ENCODE data around the gene PDE4A.

Gene PDE4A

DNA sequence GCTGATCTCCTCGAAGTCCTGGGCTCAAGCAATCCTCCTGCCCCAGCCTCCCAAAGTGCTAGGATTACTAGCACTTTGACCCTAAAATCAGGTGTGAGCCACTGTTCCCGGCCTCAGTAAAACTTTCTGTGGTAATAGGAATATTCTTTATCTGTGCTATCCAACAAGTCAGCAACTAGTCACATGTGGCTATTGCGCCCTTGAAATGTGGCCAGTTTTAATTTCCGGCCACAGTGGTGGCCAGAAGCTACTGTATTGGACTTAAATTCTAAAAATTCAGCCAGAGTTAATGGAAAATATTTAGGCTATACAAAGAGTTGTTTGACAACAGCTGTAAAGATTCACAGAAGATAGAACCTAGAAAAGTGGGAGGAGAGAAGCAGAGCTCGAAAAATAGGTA lies 52.9 kb downstream of the PDE4A start:
- peaks cover 7% of the 10 kb centered on the region for H3K4me1 ChIP-seq (ENCODE audit: control insufficient read depth, insufficient read depth, low read length)

DNA sequence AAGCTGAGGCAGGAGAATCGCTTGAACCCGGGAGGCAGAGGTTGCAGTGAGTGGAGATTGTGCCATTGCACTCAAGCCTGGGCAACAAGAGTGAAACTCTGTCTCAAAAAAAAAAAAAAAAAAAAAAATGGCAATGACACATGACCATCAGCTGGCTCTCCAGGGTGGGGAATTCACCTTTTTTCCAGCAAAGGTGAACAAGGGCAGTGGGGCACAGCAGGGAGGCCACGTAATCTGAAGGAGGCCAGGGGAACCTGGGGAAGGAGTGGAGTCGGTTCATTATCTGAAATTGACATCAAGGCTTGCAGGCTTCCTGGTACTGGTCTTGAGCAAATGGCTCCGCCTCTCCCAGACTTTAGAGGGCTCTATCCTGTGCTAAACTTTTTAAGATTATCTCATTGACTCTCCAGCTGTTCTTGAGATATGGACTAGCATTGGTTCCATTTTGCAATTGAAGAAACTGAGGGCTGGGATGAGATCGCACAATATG lies 54.7 kb downstream of the PDE4A start:
- H3K27me3 ChIP-seq (replicated peaks; ENCODE audit: control insufficient read depth, insufficient read depth, low read length) = no peaks in the 10 kb centered on the region
- DNase-seq (ENCODE audit: low read depth) = no peak
- H3K4me1 ChIP-seq (ENCODE audit: control insufficient read depth, insufficient read depth, low read length) = peaks cover 18% of the 10 kb centered on the region
- H3K4me3 ChIP-seq (ENCODE audit: low read length) = no peak overlapping the region
- no peak overlapping the region for H3K9ac ChIP-seq (ENCODE audit: low read length)
- H3K36me3 ChIP-seq (ENCODE audit: control insufficient read depth, insufficient read depth, low read length, severe bottlenecking) = no peaks in the 10 kb centered on the region
- no peaks in the 10 kb centered on the region for H3K9me3 ChIP-seq (ENCODE audit: control insufficient read depth, low read length)

More for the DNA sequence above, 52.9 kb downstream of the PDE4A start:
- no peak overlapping the region for H3K9ac ChIP-seq (ENCODE audit: low read length)
- H3K4me3 ChIP-seq (ENCODE audit: low read length) = no peak overlapping the region
- DNase-seq (ENCODE audit: low read depth) = no peak
- no peaks in the 10 kb centered on the region for H3K36me3 ChIP-seq (ENCODE audit: control insufficient read depth, insufficient read depth, low read length, severe bottlenecking)
- no peaks in the 10 kb centered on the region for H3K9me3 ChIP-seq (ENCODE audit: control insufficient read depth, low read length)
- no peaks in the 10 kb centered on the region for H3K27me3 ChIP-seq (replicated peaks; ENCODE audit: control insufficient read depth, insufficient read depth, low read length)

- peaks cover 13% of the 10 kb centered on the region for H3K4me1 ChIP-seq (ENCODE audit: control insufficient read depth, insufficient read depth, low read length)
- peak; percentile 61 for DNase-seq (ENCODE audit: low read depth)
- no peaks in the 10 kb centered on the region for H3K36me3 ChIP-seq (ENCODE audit: control insufficient read depth, insufficient read depth, low read length, severe bottlenecking)
- H3K27me3 ChIP-seq (replicated peaks; ENCODE audit: control insufficient read depth, insufficient read depth, low read length) = no peaks in the 10 kb centered on the region
- H3K4me3 ChIP-seq (ENCODE audit: low read length) = peak overlapping the region; percentile 58
- H3K9me3 ChIP-seq (ENCODE audit: control insufficient read depth, low read length) = no peaks in the 10 kb centered on the region
- no peak overlapping the region for H3K9ac ChIP-seq (ENCODE audit: low read length)
Observed at GRCh38 chr19:10478476-10478875, 58.1 kb downstream of the PDE4A start.

DNA sequence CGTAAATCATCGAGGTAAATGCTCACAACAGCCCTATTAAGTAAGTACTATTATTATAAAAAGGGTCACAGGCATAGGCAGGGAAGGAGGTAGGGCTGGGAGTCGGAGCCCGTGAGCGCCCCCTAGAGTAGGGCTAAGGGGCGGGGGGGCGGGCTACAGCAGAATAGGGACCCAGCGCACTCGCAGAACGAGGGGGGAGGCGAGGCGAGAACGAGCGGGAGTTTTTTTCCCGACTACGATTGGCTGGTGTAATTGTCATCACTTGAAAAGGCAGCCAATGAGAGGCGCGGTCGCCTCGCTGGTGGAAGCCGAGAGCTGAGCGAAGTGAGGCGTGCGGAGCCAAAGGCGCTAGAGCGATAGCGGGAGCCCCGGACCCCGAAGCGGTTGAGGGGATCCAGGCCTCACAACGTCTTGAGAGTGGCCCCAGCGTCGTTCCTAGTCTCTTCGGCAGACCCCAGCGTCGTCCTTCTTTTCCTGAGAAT lies 58.6 kb downstream of the PDE4A start:
- Histone ChIP-seq H3K4me3 (ENCODE audit: low read length) (peak overlapping the region; percentile 82), H3K9ac (ENCODE audit: low read length) (peak overlapping the region; percentile 71), H3K27me3 (replicated peaks; ENCODE audit: control insufficient read depth, insufficient read depth, low read length) (no peaks in the 10 kb centered on the region), H3K4me1 (ENCODE audit: control insufficient read depth, insufficient read depth, low read length) (peaks cover 11% of the 10 kb centered on the region), H3K9me3 (ENCODE audit: control insufficient read depth, low read length) (no peaks in the 10 kb centered on the region), H3K36me3 (ENCODE audit: control insufficient read depth, insufficient read depth, low read length, severe bottlenecking) (no peaks in the 10 kb centered on the region)
- peak; percentile 87 for DNase-seq (ENCODE audit: low read depth)

GRCh38 chr19:10486551-10486950 lies 66.2 kb downstream of the PDE4A start:
- Histone ChIP-seq H3K4me3 (ENCODE audit: low read length) (no peak overlapping the region), H3K36me3 (ENCODE audit: control insufficient read depth, insufficient read depth, low read length, severe bottlenecking) (peaks cover 55% of the 10 kb centered on the region), H3K27me3 (replicated peaks; ENCODE audit: control insufficient read depth, insufficient read depth, low read length) (no peaks in the 10 kb centered on the region), H3K9ac (ENCODE audit: low read length) (no peak overlapping the region), H3K9me3 (ENCODE audit: control insufficient read depth, low read length) (no peaks in the 10 kb centered on the region), H3K4me1 (ENCODE audit: control insufficient read depth, insufficient read depth, low read length) (no peaks in the 10 kb centered on the region)
- no peak for DNase-seq (ENCODE audit: low read depth)

DNA sequence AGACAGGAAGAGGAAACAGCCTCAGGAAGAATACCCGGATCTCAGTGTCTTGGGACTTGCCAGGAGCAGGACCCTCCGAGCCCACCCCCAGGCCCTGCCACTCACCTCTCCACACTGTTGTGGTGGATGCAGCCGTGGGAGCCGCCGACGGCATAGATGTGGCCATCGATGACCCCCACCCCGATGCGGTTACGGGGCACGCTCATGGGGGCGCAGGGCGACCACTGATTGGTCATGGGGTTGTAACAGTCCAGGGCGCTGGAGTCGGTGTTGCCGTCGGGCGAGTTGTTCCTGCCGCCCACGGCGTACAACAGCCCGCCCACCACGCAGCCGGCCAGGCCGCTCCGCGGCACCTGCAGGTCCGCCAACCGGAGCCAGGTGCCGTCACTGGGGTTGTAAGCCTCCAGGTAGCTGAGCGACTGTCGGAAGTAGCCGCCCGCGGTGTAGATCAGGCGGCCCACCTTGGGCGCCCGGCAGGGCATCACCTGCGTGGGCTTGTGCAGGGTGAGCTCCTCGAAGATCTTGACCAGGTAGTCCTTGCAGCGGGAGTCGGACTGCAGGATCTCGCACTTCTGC lies 71.2 kb downstream of the PDE4A start:
- Histone ChIP-seq H3K27me3 (replicated peaks; ENCODE audit: control insufficient read depth, insufficient read depth, low read length) (no peaks in the 10 kb centered on the region), H3K4me1 (ENCODE audit: control insufficient read depth, insufficient read depth, low read length) (peaks cover 8% of the 10 kb centered on the region), H3K36me3 (ENCODE audit: control insufficient read depth, insufficient read depth, low read length, severe bottlenecking) (peaks cover 62% of the 10 kb centered on the region), H3K4me3 (ENCODE audit: low read length) (no peak overlapping the region), H3K9ac (ENCODE audit: low read length) (no peak overlapping the region), H3K9me3 (ENCODE audit: control insufficient read depth, low read length) (no peaks in the 10 kb centered on the region)
- DNase-seq (ENCODE audit: low read depth) = no peak

- Histone ChIP-seq H3K27me3 (replicated peaks; ENCODE audit: control insufficient read depth, insufficient read depth, low read length) (no peaks in the 10 kb centered on the region), H3K9me3 (ENCODE audit: control insufficient read depth, low read length) (no peaks in the 10 kb centered on the region), H3K4me3 (ENCODE audit: low read length) (no peak overlapping the region), H3K9ac (ENCODE audit: low read length) (peak overlapping the region; percentile 23), H3K4me1 (ENCODE audit: control insufficient read depth, insufficient read depth, low read length) (peaks cover 21% of the 10 kb centered on the region), H3K36me3 (ENCODE audit: control insufficient read depth, insufficient read depth, low read length, severe bottlenecking) (peaks cover 42% of the 10 kb centered on the region)
- DNase-seq (ENCODE audit: low read depth) = no peak
Observed at GRCh38 chr19:10497371-10497770, 77.0 kb downstream of the PDE4A start.

DNA sequence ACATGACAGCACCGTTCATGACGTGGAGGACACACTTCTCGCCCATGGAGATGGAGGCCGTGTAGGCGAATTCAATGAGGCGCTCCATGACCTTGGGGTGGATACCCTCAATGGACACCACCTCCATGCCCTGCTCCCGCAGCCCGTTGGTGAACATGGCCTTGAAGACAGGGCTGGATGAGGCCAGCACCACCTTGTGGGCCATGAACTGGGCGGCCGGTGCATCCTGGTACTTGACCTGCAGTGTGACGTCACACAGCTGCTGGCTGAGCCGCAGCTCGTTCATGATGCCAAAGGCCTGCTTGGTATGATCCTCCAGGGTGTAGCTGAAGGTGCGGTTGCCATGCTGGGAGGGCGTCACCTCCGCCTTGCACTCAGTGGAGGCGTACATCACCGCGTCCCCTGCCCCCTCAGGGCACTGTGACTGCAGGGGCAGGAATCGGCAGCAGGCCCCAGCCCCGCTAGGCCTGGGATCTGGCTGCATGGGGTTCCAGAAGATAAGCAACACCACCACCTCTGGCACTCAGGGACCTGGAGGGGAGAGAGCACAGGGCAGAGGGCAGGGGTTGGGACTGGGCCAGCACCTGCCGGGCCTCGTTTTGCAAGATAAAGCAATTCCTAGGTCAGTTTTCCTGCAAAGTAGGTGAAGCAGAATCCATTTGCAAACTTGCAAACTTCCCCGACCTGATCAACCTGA lies 79.4 kb downstream of the PDE4A start:
- no peak for DNase-seq (ENCODE audit: low read depth)
- Histone ChIP-seq H3K27me3 (replicated peaks; ENCODE audit: control insufficient read depth, insufficient read depth, low read length) (no peaks in the 10 kb centered on the region), H3K4me3 (ENCODE audit: low read length) (no peak overlapping the region), H3K9me3 (ENCODE audit: control insufficient read depth, low read length) (no peaks in the 10 kb centered on the region), H3K36me3 (ENCODE audit: control insufficient read depth, insufficient read depth, low read length, severe bottlenecking) (peaks cover 35% of the 10 kb centered on the region), H3K9ac (ENCODE audit: low read length) (peak overlapping the region; percentile 51), H3K4me1 (ENCODE audit: control insufficient read depth, insufficient read depth, low read length) (peaks cover 21% of the 10 kb centered on the region)

- H3K4me3 ChIP-seq (ENCODE audit: low read length) = no peak overlapping the region
- H3K36me3 ChIP-seq (ENCODE audit: control insufficient read depth, insufficient read depth, low read length, severe bottlenecking) = peaks cover 31% of the 10 kb centered on the region
- no peaks in the 10 kb centered on the region for H3K27me3 ChIP-seq (replicated peaks; ENCODE audit: control insufficient read depth, insufficient read depth, low read length)
- peaks cover 21% of the 10 kb centered on the region for H3K4me1 ChIP-seq (ENCODE audit: control insufficient read depth, insufficient read depth, low read length)
- H3K9ac ChIP-seq (ENCODE audit: low read length) = peak overlapping the region; percentile 51
- no peak for DNase-seq (ENCODE audit: low read depth)
- no peaks in the 10 kb centered on the region for H3K9me3 ChIP-seq (ENCODE audit: control insufficient read depth, low read length)
Observed at GRCh38 chr19:10500247-10500592, 79.9 kb downstream of the PDE4A start.

DNA sequence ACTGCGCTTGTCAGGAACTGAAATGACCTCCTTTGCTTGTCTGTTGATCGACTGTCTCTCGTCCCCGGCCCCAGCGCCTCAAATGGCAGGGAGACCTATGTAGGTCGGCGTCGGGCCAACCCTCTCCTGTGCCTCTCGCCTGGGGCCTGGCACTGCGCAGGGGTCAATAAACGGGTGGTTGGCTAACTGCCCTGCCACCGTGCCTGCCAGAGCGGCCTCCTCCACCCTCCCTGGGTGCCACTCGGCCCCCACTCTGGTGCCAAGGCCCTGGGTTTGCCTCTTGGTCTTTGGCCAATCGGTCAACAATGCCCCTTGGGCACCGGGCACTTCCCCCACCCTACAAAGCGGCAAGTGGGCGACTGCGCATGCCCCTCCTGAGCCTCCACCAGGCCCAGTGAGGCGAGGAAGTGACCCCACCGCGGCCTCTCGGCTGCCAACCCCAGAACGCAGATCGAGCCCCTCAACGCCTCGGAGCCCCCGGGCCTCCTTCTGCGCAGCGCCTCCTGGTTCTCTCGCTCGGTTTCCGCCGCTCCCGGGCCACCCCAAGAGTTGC lies 81.7 kb downstream of the PDE4A start:
- Histone ChIP-seq H3K36me3 (ENCODE audit: control insufficient read depth, insufficient read depth, low read length, severe bottlenecking) (peaks cover 17% of the 10 kb centered on the region), H3K4me3 (ENCODE audit: low read length) (peak overlapping the region; percentile 87), H3K27me3 (replicated peaks; ENCODE audit: control insufficient read depth, insufficient read depth, low read length) (no peaks in the 10 kb centered on the region), H3K4me1 (ENCODE audit: control insufficient read depth, insufficient read depth, low read length) (peaks cover 21% of the 10 kb centered on the region), H3K9me3 (ENCODE audit: control insufficient read depth, low read length) (no peaks in the 10 kb centered on the region), H3K9ac (ENCODE audit: low read length) (peak overlapping the region; percentile 100)
- DNase-seq (ENCODE audit: low read depth) = peak; percentile 82

- peak; percentile 93 for DNase-seq (ENCODE audit: low read depth)
- Histone ChIP-seq H3K27me3 (replicated peaks; ENCODE audit: control insufficient read depth, insufficient read depth, low read length) (no peaks in the 10 kb centered on the region), H3K4me3 (ENCODE audit: low read length) (peak overlapping the region; percentile 87)
Observed at GRCh38 chr19:10502524-10503001, 82.2 kb downstream of the PDE4A start.

More at GRCh38 chr19:10502524-10503001, 82.2 kb downstream of the PDE4A start:
- Histone ChIP-seq H3K9me3 (ENCODE audit: control insufficient read depth, low read length) (no peaks in the 10 kb centered on the region), H3K36me3 (ENCODE audit: control insufficient read depth, insufficient read depth, low read length, severe bottlenecking) (peaks cover 12% of the 10 kb centered on the region), H3K9ac (ENCODE audit: low read length) (peak overlapping the region; percentile 100), H3K4me1 (ENCODE audit: control insufficient read depth, insufficient read depth, low read length) (peaks cover 21% of the 10 kb centered on the region)
